OCI-LY1 (cell line): ENCODE data around the gene GPR158.

Experiments
- H2AFZ ChIP-seq: fragments of 200-600 bp; sonication (generic), shearing (Covaris generic); 2 replicates; pipeline ENCODE4 v1.6.0; 2014; ENCODE audit warnings: antibody characterized with exemption, mild to moderate bottlenecking, low read length
- H3F3A ChIP-seq: fragments of 200-600 bp; sonication (generic), shearing (Covaris generic); 2 replicates; pipeline ENCODE4 v1.6.0; 2014; ENCODE audit warnings: mild to moderate bottlenecking, antibody characterized with exemption, low read length, moderate library complexity; ENCODE audit not compliant: insufficient read depth
- H3K27ac ChIP-seq: fragments of 200-600 bp; sonication (generic); 2 replicates; pipeline ENCODE4 v1.5.1; 2014; ENCODE audit warnings: low read length, mixed run types, mild to moderate bottlenecking, low read depth; ENCODE audit not compliant: poor library complexity, severe bottlenecking
- H3K27me3 ChIP-seq: fragments of 200-600 bp; sonication (generic); 2 replicates; pipeline ENCODE4 v1.6.0; 2014; ENCODE audit warnings: antibody characterized with exemption, mild to moderate bottlenecking, low read length, moderate library complexity; ENCODE audit not compliant: insufficient read depth
- H3K36me3 ChIP-seq: fragments of 200-600 bp; sonication (generic); 2 replicates; pipeline ENCODE4 v1.6.1; 2014; ENCODE audit warnings: mild to moderate bottlenecking, antibody characterized with exemption, low read length, moderate library complexity, mixed read lengths; ENCODE audit not compliant: insufficient read depth
- H3K4me1 ChIP-seq: fragments of 200-600 bp; sonication (generic); 2 replicates; pipeline ENCODE4 v1.5.1; 2014; ENCODE audit warnings: mild to moderate bottlenecking, low read length, moderate library complexity; ENCODE audit not compliant: insufficient read depth, severe bottlenecking
- H3K4me2 ChIP-seq: fragments of 200-600 bp; sonication (generic), shearing (Covaris generic); 2 replicates; pipeline ENCODE4 v1.6.1; 2014; ENCODE audit warnings: low read length
- H3K4me3 ChIP-seq: fragments of 200-600 bp; sonication (generic); 2 replicates; pipeline ENCODE4 v1.5.1; 2014; ENCODE audit warnings: low read length, low read depth, mild to moderate bottlenecking, mixed read lengths; ENCODE audit not compliant: poor library complexity, severe bottlenecking
- H3K79me2 ChIP-seq: fragments of 200-600 bp; shearing (Covaris generic); 2 replicates; pipeline ENCODE4 v1.6.1; 2016; ENCODE audit warnings: mixed run types, low read length, mixed read lengths; ENCODE audit not compliant: insufficient read depth
- H3K9ac ChIP-seq: fragments of 200-600 bp; sonication (generic), shearing (Covaris generic); 2 replicates; pipeline ENCODE4 v1.6.1; 2014; ENCODE audit warnings: mild to moderate bottlenecking, low read length, mixed read lengths
- H3K9me2 ChIP-seq: fragments of 200-600 bp; sonication (generic), shearing (Covaris generic); 2 replicates; pipeline ENCODE4 v1.6.1; 2014; ENCODE audit warnings: low read depth, mild to moderate bottlenecking, low read length, mixed read lengths
- H3K9me3 ChIP-seq: fragments of 200-600 bp; shearing (Covaris generic); 2 replicates; pipeline ENCODE4 v1.6.1; 2014; ENCODE audit warnings: low read length, mixed read lengths
- H4K20me1 ChIP-seq: fragments of 200-600 bp; sonication (generic), shearing (Covaris generic); 2 replicates; pipeline ENCODE4 v1.6.0; 2016; ENCODE audit warnings: mild to moderate bottlenecking, low read length; ENCODE audit not compliant: insufficient read depth
- EZH2 ChIP-seq: fragments of 200-600 bp; sonication (generic), shearing (Covaris generic); IDR thresholded peaks from 2 replicates; pipeline ENCODE4 v1.8.0; 2017; ENCODE audit warnings: borderline replicate concordance, mixed run types, mild to moderate bottlenecking, antibody characterized with exemption, low read length, moderate library complexity, mixed read lengths
- TF ChIP-seq, protein P1 (sequence below): fragments of 200-600 bp; sonication (generic), shearing (Covaris generic); IDR thresholded peaks from 2 replicates; pipeline ENCODE4 v1.5.1; 2017; ENCODE audit warnings: mild to moderate bottlenecking, antibody characterized with exemption, low read length, moderate library complexity, mixed read lengths

GPR158 gene

DNA sequence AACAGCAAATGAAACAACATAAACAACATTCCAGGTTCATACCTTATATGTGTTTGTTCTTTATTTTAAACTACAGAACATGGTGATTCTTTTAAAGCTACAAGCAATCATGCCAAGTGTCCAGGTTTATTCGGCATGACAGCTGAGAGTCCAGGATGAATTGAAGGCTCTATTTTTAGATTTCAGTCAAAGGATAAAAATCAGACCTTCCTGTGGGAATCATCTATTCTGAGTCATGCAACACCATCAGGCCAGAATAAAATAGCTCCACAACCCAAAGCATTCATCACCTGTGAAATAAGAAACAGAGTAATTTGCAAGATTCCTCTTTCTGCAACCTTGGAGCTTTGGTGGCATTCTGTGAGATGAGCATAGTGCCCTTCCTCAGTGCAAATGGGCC is 466.8 kb downstream of the GPR158 start:
- no peaks in the 10 kb centered on the region for H3F3A ChIP-seq

DNA sequence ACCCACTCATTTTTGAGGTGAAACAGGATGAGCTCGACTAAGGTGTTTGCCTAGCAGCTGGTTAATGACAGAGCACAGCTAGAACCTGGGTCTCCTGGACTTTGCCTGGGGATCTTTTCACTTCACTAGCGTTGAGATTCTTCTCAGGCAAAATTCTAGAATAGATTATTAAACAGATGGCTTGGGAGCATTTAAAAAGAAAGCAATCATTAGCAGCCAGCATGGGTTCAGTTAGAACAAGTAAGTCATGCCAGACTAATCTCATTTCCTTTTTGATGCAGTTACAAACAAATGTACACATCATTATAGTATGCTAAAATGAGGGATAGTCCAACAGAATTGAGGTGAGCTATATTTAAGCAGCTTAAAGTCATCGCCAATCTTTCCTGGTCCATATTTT is 467.9 kb downstream of the GPR158 start:
- no peak for TF ChIP-seq EZH2

More for the DNA sequence above, 466.8 kb downstream of the GPR158 start:
- no peak overlapping the region for H3K4me2 ChIP-seq
- H3K9ac ChIP-seq, result no peak overlapping the region
- no peaks in the 10 kb centered on the region for H3K9me3 ChIP-seq
- no peaks in the 10 kb centered on the region for H3K4me1 ChIP-seq
- no peaks in the 10 kb centered on the region for H3K36me3 ChIP-seq
- H2AFZ ChIP-seq, result no peak overlapping the region
- no peak overlapping the region for H3K27ac ChIP-seq
- no peaks in the 10 kb centered on the region for H4K20me1 ChIP-seq
- H3K27me3 ChIP-seq, result no peaks in the 10 kb centered on the region
- H3K9me2 ChIP-seq, result no peaks in the 10 kb centered on the region
- H3K79me2 ChIP-seq, result no peaks in the 10 kb centered on the region
- H3K4me3 ChIP-seq, result no peak overlapping the region
- TF ChIP-seq, protein P1, sequence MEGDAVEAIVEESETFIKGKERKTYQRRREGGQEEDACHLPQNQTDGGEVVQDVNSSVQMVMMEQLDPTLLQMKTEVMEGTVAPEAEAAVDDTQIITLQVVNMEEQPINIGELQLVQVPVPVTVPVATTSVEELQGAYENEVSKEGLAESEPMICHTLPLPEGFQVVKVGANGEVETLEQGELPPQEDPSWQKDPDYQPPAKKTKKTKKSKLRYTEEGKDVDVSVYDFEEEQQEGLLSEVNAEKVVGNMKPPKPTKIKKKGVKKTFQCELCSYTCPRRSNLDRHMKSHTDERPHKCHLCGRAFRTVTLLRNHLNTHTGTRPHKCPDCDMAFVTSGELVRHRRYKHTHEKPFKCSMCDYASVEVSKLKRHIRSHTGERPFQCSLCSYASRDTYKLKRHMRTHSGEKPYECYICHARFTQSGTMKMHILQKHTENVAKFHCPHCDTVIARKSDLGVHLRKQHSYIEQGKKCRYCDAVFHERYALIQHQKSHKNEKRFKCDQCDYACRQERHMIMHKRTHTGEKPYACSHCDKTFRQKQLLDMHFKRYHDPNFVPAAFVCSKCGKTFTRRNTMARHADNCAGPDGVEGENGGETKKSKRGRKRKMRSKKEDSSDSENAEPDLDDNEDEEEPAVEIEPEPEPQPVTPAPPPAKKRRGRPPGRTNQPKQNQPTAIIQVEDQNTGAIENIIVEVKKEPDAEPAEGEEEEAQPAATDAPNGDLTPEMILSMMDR, result no peak
- TF ChIP-seq EZH2, result no peak

DNA sequence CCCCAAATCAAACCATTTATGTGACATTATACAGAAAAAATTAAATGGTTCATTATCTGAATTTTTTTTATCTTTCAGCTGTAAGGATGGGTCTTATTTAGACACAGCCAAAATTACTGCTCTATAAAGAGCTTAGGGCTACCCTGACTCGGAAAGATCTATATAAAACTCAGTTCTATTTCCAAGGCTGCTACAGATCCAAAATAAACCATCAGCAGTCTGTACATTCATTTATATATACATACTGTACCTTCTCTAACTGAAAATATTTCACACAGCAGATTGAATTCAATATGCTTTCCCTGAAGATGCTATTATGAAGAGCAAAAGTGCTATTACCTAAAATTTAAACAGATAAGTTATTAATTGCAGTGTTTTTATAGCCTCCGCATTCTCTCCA is 471.6 kb downstream of the GPR158 start:
- Histone ChIP-seq H3K4me3 (no peak overlapping the region), H3F3A (no peaks in the 10 kb centered on the region), H3K4me1 (no peaks in the 10 kb centered on the region), H2AFZ (no peak overlapping the region), H3K27me3 (no peaks in the 10 kb centered on the region), H3K36me3 (no peaks in the 10 kb centered on the region), H4K20me1 (no peaks in the 10 kb centered on the region), H3K79me2 (no peaks in the 10 kb centered on the region), H3K9ac (no peak overlapping the region), H3K27ac (no peak overlapping the region), H3K4me2 (no peak overlapping the region), H3K9me3 (no peaks in the 10 kb centered on the region), H3K9me2 (no peaks in the 10 kb centered on the region)
- TF ChIP-seq EZH2, result no peak
- TF ChIP-seq, protein P1, result no peak

More for the DNA sequence above, 467.9 kb downstream of the GPR158 start:
- H3K9me3 ChIP-seq, result no peaks in the 10 kb centered on the region
- H3K27me3 ChIP-seq, result no peaks in the 10 kb centered on the region
- no peaks in the 10 kb centered on the region for H3K36me3 ChIP-seq
- H2AFZ ChIP-seq, result no peak overlapping the region
- H3K9me2 ChIP-seq, result no peaks in the 10 kb centered on the region
- no peak overlapping the region for H3K27ac ChIP-seq
- no peaks in the 10 kb centered on the region for H3K4me1 ChIP-seq
- H3K4me3 ChIP-seq, result no peak overlapping the region
- H3K4me2 ChIP-seq, result no peak overlapping the region
- no peaks in the 10 kb centered on the region for H3F3A ChIP-seq
- no peaks in the 10 kb centered on the region for H3K79me2 ChIP-seq
- no peak overlapping the region for H3K9ac ChIP-seq
- no peaks in the 10 kb centered on the region for H4K20me1 ChIP-seq

DNA sequence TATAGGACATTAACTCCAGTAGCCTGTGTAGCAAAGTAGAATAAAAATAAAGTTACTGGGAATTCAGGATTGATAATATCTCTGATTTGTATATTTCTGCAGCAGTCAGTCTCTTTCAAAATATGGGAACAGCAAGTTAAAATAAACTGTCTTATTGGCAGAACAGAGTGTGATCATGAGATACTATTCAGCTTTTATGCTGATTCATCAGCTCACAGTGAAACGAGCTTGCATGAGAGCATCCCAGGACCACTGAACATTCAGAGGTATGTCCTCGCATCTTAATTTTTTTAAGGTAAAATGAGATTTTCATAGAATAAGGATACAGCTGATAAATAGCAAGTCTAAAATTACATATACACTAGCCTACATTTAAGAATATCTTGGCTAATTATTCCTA is 476.7 kb downstream of the GPR158 start:
- H3K4me1 ChIP-seq, result no peaks in the 10 kb centered on the region
- no peaks in the 10 kb centered on the region for H3K9me3 ChIP-seq
- H3K27ac ChIP-seq, result no peak overlapping the region
- no peaks in the 10 kb centered on the region for H3K9me2 ChIP-seq
- H3K9ac ChIP-seq, result no peak overlapping the region
- TF ChIP-seq, protein P1, result no peak
- no peak for TF ChIP-seq EZH2
- no peaks in the 10 kb centered on the region for H4K20me1 ChIP-seq
- no peaks in the 10 kb centered on the region for H3K79me2 ChIP-seq
- H3K36me3 ChIP-seq, result no peaks in the 10 kb centered on the region
- no peaks in the 10 kb centered on the region for H3K27me3 ChIP-seq
- no peak overlapping the region for H3K4me3 ChIP-seq
- no peak overlapping the region for H3K4me2 ChIP-seq
- H2AFZ ChIP-seq, result no peak overlapping the region
- no peaks in the 10 kb centered on the region for H3F3A ChIP-seq
